Stimulated activated naive CD8-positive, alpha-beta T cell treated with anti-CD3 and anti-CD28 coated beads, Interleukin-15, amount 100 ng/mL, for 72 hours (primary cell): Measurements from ENCODE around the gene BTBD2.
A peak's percentile ranks its signal among the peaks of the same experiment; 100 is the strongest.

Experiments used
- ATAC-seq: fragments of 150-1000 bp; cut with Tn5 transposase; 2 replicates; pipeline ENCODE4 v1.10.0; 2021; ENCODE audit warnings: mild to moderate bottlenecking, moderate library complexity
- DNase-seq, 2 donors: peaks; one replicate each; pipeline ENCODE4 v3.0.0; 2021 to 2022
- H3K27ac Mint-ChIP-seq, 2 donors: one replicate each; pipeline ENCODE4 v1.8.0; 2022; ENCODE audit warnings: mild to moderate bottlenecking in 2 of 2, mixed read lengths in 2 of 2, moderate library complexity in 2 of 2
- H3K27me3 Mint-ChIP-seq: one replicate; pipeline ENCODE4 v1.8.0; 2022; ENCODE audit warnings: mixed read lengths
- H3K4me1 Mint-ChIP-seq: one replicate; pipeline ENCODE4 v1.8.0; 2022; ENCODE audit warnings: mild to moderate bottlenecking, mixed read lengths
- H3K4me3 Mint-ChIP-seq, 2 donors: one replicate each; pipeline ENCODE4 v1.8.0; 2022; ENCODE audit warnings: mild to moderate bottlenecking in 2 of 2, mixed read lengths in 2 of 2, moderate library complexity in 1 of 2
- H3K9me3 Mint-ChIP-seq, 2 donors: one replicate each; pipeline ENCODE4 v1.8.0; 2022; ENCODE audit warnings: mixed read lengths in 2 of 2

The BTBD2 gene

GRCh38 chr19:1987197-1988187 lies 28.0 kb downstream of the BTBD2 start:
- Mint-ChIP-seq H3K4me3 (no peak overlapping the region), H3K4me1 (peaks cover 5% of the 10 kb centered on the region), H3K9me3 (no peaks in the 10 kb centered on the region), H3K27me3 (no peaks in the 10 kb centered on the region), H3K27ac (peak overlapping the region in 1 of 2 donors; percentile 71)
- ATAC-seq (peak; percentile 13), DNase-seq (no peak)

- peak overlapping the region in 1 of 2 donors; percentile 28 for H3K4me3 Mint-ChIP-seq
- peak overlapping the region in 1 of 2 donors; percentile 94 for H3K27ac Mint-ChIP-seq
- peaks cover 5% of the 10 kb centered on the region for H3K4me1 Mint-ChIP-seq
- ATAC-seq (peak; percentile 18), DNase-seq (no peak)
- H3K9me3 Mint-ChIP-seq = no peaks in the 10 kb centered on the region
- H3K27me3 Mint-ChIP-seq = no peaks in the 10 kb centered on the region
Observed at GRCh38 chr19:1986357-1987162, 29.0 kb downstream of the BTBD2 start.

- no peak for DNase-seq
- Mint-ChIP-seq H3K4me3 (no peak overlapping the region), H3K4me1 (peaks cover 2% of the 10 kb centered on the region), H3K27ac (peak overlapping the region in 1 of 2 donors; percentile 94), H3K9me3 (no peaks in the 10 kb centered on the region), H3K27me3 (no peaks in the 10 kb centered on the region)
- peak; percentile 22 for ATAC-seq
Observed at GRCh38 chr19:1985588-1986356, 29.7 kb downstream of the BTBD2 start.

GRCh38 chr19:1984357-1984756 lies 31.2 kb downstream of the BTBD2 start:
- Mint-ChIP-seq H3K4me3 (no peak overlapping the region), H3K9me3 (no peaks in the 10 kb centered on the region), H3K27ac (peak overlapping the region; percentile 34 to 46), H3K4me1 (no peaks in the 10 kb centered on the region), H3K27me3 (no peaks in the 10 kb centered on the region)
- no peak for DNase-seq
- ATAC-seq = no peak

- ATAC-seq (no peak), DNase-seq (no peak)
- no peak overlapping the region for H3K4me3 Mint-ChIP-seq
- H3K27ac Mint-ChIP-seq = peak overlapping the region in 1 of 2 donors; percentile 78
- no peaks in the 10 kb centered on the region for H3K9me3 Mint-ChIP-seq
- no peaks in the 10 kb centered on the region for H3K27me3 Mint-ChIP-seq
- H3K4me1 Mint-ChIP-seq = no peaks in the 10 kb centered on the region
Observed at GRCh38 chr19:1981253-1981652, 34.3 kb downstream of the BTBD2 start.

GRCh38 chr19:1980809-1981181 lies 34.7 kb downstream of the BTBD2 start:
- Mint-ChIP-seq H3K4me3 (no peak overlapping the region), H3K27me3 (no peaks in the 10 kb centered on the region), H3K4me1 (no peaks in the 10 kb centered on the region), H3K27ac (no peak overlapping the region), H3K9me3 (no peaks in the 10 kb centered on the region)
- ATAC-seq (no peak), DNase-seq (no peak)

- no peaks in the 10 kb centered on the region for H3K27me3 Mint-ChIP-seq
- ATAC-seq (no peak), DNase-seq (no peak)
- no peaks in the 10 kb centered on the region for H3K9me3 Mint-ChIP-seq
- H3K4me1 Mint-ChIP-seq = no peaks in the 10 kb centered on the region
- no peak overlapping the region for H3K4me3 Mint-ChIP-seq
- H3K27ac Mint-ChIP-seq = no peak overlapping the region
Observed at GRCh38 chr19:1980091-1980808, 35.3 kb downstream of the BTBD2 start.

GRCh38 chr19:1979642-1980041 lies 35.9 kb downstream of the BTBD2 start:
- Mint-ChIP-seq H3K27ac (no peak overlapping the region), H3K9me3 (no peaks in the 10 kb centered on the region), H3K27me3 (no peaks in the 10 kb centered on the region), H3K4me1 (no peaks in the 10 kb centered on the region), H3K4me3 (no peak overlapping the region)
- no peak for DNase-seq
- peak; percentile 9 for ATAC-seq

GRCh38 chr19:1979017-1979416 lies 36.5 kb downstream of the BTBD2 start:
- DNase-seq (no peak), ATAC-seq (peak; percentile 11)
- Mint-ChIP-seq H3K9me3 (no peaks in the 10 kb centered on the region), H3K4me3 (no peak overlapping the region), H3K4me1 (no peaks in the 10 kb centered on the region), H3K27me3 (no peaks in the 10 kb centered on the region), H3K27ac (no peak overlapping the region)

- DNase-seq = no peak
- ATAC-seq = peak; percentile 38
- Mint-ChIP-seq H3K9me3 (no peaks in the 10 kb centered on the region), H3K27ac (no peak overlapping the region), H3K4me1 (no peaks in the 10 kb centered on the region), H3K4me3 (no peak overlapping the region), H3K27me3 (no peaks in the 10 kb centered on the region)
Observed at GRCh38 chr19:1978346-1978894, 37.1 kb downstream of the BTBD2 start.

GRCh38 chr19:1977120-1977519 lies 38.4 kb downstream of the BTBD2 start:
- no peak for ATAC-seq
- Mint-ChIP-seq H3K4me1 (no peaks in the 10 kb centered on the region), H3K27me3 (no peaks in the 10 kb centered on the region), H3K27ac (no peak overlapping the region), H3K4me3 (no peak overlapping the region), H3K9me3 (no peaks in the 10 kb centered on the region)
- no peak for DNase-seq

- no peak for ATAC-seq
- DNase-seq = no peak
- peaks cover 5% of the 10 kb centered on the region for H3K4me1 Mint-ChIP-seq
- no peaks in the 10 kb centered on the region for H3K9me3 Mint-ChIP-seq
- no peaks in the 10 kb centered on the region for H3K27me3 Mint-ChIP-seq
- H3K4me3 Mint-ChIP-seq = no peak overlapping the region
- peak overlapping the region in 1 of 2 donors; percentile 25 for H3K27ac Mint-ChIP-seq
Observed at GRCh38 chr19:1975162-1975480, 40.4 kb downstream of the BTBD2 start.

GRCh38 chr19:1974381-1975161 lies 40.9 kb downstream of the BTBD2 start:
- Mint-ChIP-seq H3K27ac (no peak overlapping the region), H3K4me1 (peaks cover 8% of the 10 kb centered on the region), H3K27me3 (no peaks in the 10 kb centered on the region), H3K4me3 (no peak overlapping the region), H3K9me3 (no peaks in the 10 kb centered on the region)
- no peak for DNase-seq
- no peak for ATAC-seq

GRCh38 chr19:1970806-1971502 lies 44.6 kb downstream of the BTBD2 start:
- Mint-ChIP-seq H3K4me1 (peaks cover 26% of the 10 kb centered on the region), H3K9me3 (no peaks in the 10 kb centered on the region), H3K4me3 (no peak overlapping the region), H3K27me3 (no peaks in the 10 kb centered on the region), H3K27ac (no peak overlapping the region)
- ATAC-seq = no peak
- no peak for DNase-seq
